GM12878 (cell line): ENCODE data around the gene PROSER2. TPM values are rescaled to one million over a fixed set of nuclear protein-coding genes. Genes with fewer than 3 reads are reported as not detected.

Experiments
- ATAC-seq: fragments of 200-7000 bp; cut with Tn5 transposase; 3 replicates; pipeline ENCODE4 v1.9.1; 2020; ENCODE audit warnings: mild to moderate bottlenecking, moderate library complexity
- BruUV-seq: library from RNA; stranded (reverse); fragments of 400-500 nt; replicated peaks from 2 replicates; lab custom pipeline; 2021; lab: Mats Ljungman, UMichigan
- CTCF ChIA-PET: fragments of 300-600 bp; sonication (Branson Sonifier 250); formaldehyde crosslinking; extraction: SDS; loops from one replicate; lab custom pipeline; 2021; ENCODE audit warnings: inconsistent platforms; lab: Yijun Ruan, JAX
- POLR2A ChIA-PET: fragments of 350-600 bp; formaldehyde crosslinking; extraction: SDS; loops from one replicate; lab custom pipeline; 2021; ENCODE audit warnings: inconsistent platforms; lab: Charles Lee
- RAD21 ChIA-PET: fragments of 300-600 bp; sonication (Branson Sonifier 250); formaldehyde crosslinking; loops from one replicate; lab custom pipeline; 2023; ENCODE audit warnings: antibody characterized with exemption; ENCODE audit not compliant: unreplicated experiment; lab: Charles Lee
- SMC1A ChIA-PET: fragments of 300-600 bp; sonication (Branson Sonifier 250); formaldehyde crosslinking; loops from one replicate; lab custom pipeline; 2023; ENCODE audit not compliant: unreplicated experiment, uncharacterized antibody; lab: Charles Lee
- DNase-seq: peaks from one replicate; pipeline ENCODE4 v3.0.0-alpha.2; 2011; ENCODE audit warnings: low read depth, low spot score
- FAIRE-seq: peaks from 3 replicates; lab custom pipeline; 2011; peaks lifted over from hg19 to GRCh38; lab: Jason Lieb, UNC
- H2AFZ ChIP-seq: 2 replicates; pipeline ENCODE4 v1.6.0; 2011; ENCODE audit warnings: low read depth, low read length, control low read depth; ENCODE audit not compliant: control insufficient read depth
- H3K27ac ChIP-seq: 2 replicates; pipeline ENCODE4 v1.5.1; 2011; ENCODE audit warnings: control low read depth; ENCODE audit not compliant: control insufficient read depth, insufficient read depth
- H3K27me3 ChIP-seq, 2 experiments: replicated peaks in 1 of 2; 2 replicates each; pipeline versions ENCODE4 v1.6.0 to v1.6.1; 2011; ENCODE audit warnings: low read length in 1 of 2; ENCODE audit not compliant: control insufficient read depth in 2 of 2, insufficient read depth in 2 of 2
- H3K36me3 ChIP-seq, 2 experiments: 2 replicates each; pipeline ENCODE4 v1.5.1; 2011; ENCODE audit warnings: low read length in 1 of 2; ENCODE audit not compliant: control insufficient read depth in 2 of 2, insufficient read depth in 2 of 2
- H3K4me1 ChIP-seq: 2 replicates; pipeline ENCODE4 v1.6.1; 2011; ENCODE audit warnings: mild to moderate bottlenecking, low read length, moderate library complexity, mixed read lengths; ENCODE audit not compliant: control insufficient read depth, insufficient read depth
- H3K4me2 ChIP-seq: 2 replicates; pipeline ENCODE4 v1.6.0; 2011; ENCODE audit warnings: control low read depth; ENCODE audit not compliant: control insufficient read depth, insufficient read depth
- H3K4me3 ChIP-seq: fragments of 200-600 bp; sonication (generic); 2 replicates; pipeline ENCODE4 v1.5.1; 2016
- H3K79me2 ChIP-seq: 2 replicates; pipeline ENCODE4 v1.6.0; 2011; ENCODE audit warnings: low read length; ENCODE audit not compliant: control insufficient read depth, insufficient read depth
- H3K9ac ChIP-seq: 2 replicates; pipeline ENCODE4 v1.8.0; 2011; ENCODE audit warnings: low read length, control low read depth, mixed read lengths; ENCODE audit not compliant: control insufficient read depth, insufficient read depth
- H3K9me3 ChIP-seq: replicated peaks from 3 replicates; pipeline ENCODE4 v1.5.1; 2011; ENCODE audit warnings: mild to moderate bottlenecking, low read length; ENCODE audit not compliant: control insufficient read depth, insufficient read depth
- H4K20me1 ChIP-seq: 2 replicates; pipeline ENCODE4 v1.6.0; 2011; ENCODE audit not compliant: control insufficient read depth, insufficient read depth
- ESRRA ChIP-seq: IDR thresholded peaks from 2 replicates; pipeline ENCODE4 v1.6.1; 2012; ENCODE audit warnings: mild to moderate bottlenecking, low read length, improper control_type of control experiment
- FOXK2 ChIP-seq: fragments of 450-650 bp; IDR thresholded peaks from 2 replicates; pipeline ENCODE4 v1.6.1; 2017; ENCODE audit warnings: mild to moderate bottlenecking, moderate library complexity
- KDM1A ChIP-seq: fragments of 200-600 bp; sonication (generic); IDR thresholded peaks from 2 replicates; pipeline ENCODE4 v1.6.1; 2016; ENCODE audit warnings: borderline replicate concordance
- RBBP5 ChIP-seq: fragments of 200-600 bp; sonication (generic); conservative IDR thresholded peaks from 2 replicates; pipeline ENCODE4 v1.6.1; 2016
- RELB ChIP-seq: fragments of 450-650 bp; IDR thresholded peaks from 2 replicates; pipeline ENCODE4 v1.6.1; 2017; ENCODE audit warnings: low read depth, mild to moderate bottlenecking, moderate library complexity
- TAF1 ChIP-seq: IDR thresholded peaks from 2 replicates; pipeline ENCODE4 v1.6.1; 2011; ENCODE audit warnings: mild to moderate bottlenecking, low read depth, low read length, borderline replicate concordance
- ZNF384 ChIP-seq: IDR thresholded peaks from 2 replicates; pipeline ENCODE4 v1.6.1; 2012; ENCODE audit warnings: low read depth, mild to moderate bottlenecking, low read length, improper control_type of control experiment, borderline replicate concordance
- WGBS: methylation state at CpG from one replicate; pipeline ENCODE4 v1.1.6; 2016; ENCODE audit warnings: low lambda C conversion rate; ENCODE audit not compliant: insufficient replicate concordance, insufficient coverage; ENCODE audit errors: missing lambda C conversion rate; 5-methylcytosine and 5-hydroxymethylcytosine counted together
- in situ Hi-C: fragments of 300-500 bp; cut with MboI; formaldehyde crosslinking; loops from 9 replicates; pipeline ENCODE4 v1.14.3; 2018; ENCODE audit warnings: mixed read lengths
- intact Hi-C: fragments of 100-400 bp; cut with micrococcal nuclease; formaldehyde crosslinking; loops from one replicate; pipeline ENCODE4 v1.14.2; 2022; ENCODE audit not compliant: unreplicated experiment
- polyA plus RNA-seq, 11 experiments: library from polyadenylated mRNA; depleted of rRNA in 4 of 11; unstranded in 6 of 11; stranded (reverse) in 5 of 11; fragments of >200 nt; fragmentation: Nextera tagmentation in 4 of 11; fragmentation: Illumina TruSeq in 1 of 11; extraction: Ambion mirVana in 4 of 11; extraction: Trizol in 1 of 11; gene quantifications; 1 replicate in 1 of 11; 2 replicates in 10 of 11; pipeline versions ENCODE4 v1.2.1 to v1.2.3, GENCODE V29; 2011 to 2016; ENCODE audit warnings: inconsistent platforms in 2 of 11, missing spikeins in 2 of 11, low read depth in 1 of 11
- total RNA-seq, 4 experiments: library from RNA; depleted of rRNA in 3 of 4; stranded (reverse); fragments of >200 nt in 3 of 4; fragmentation: Illumina TruSeq in 1 of 4; extraction: Trizol in 1 of 4; gene quantifications; 2 replicates each; pipeline versions ENCODE4 v1.2.1 to v1.2.3, GENCODE V29; 2013 to 2021

Gene PROSER2
- total and polyA plus RNA-seq, 10 of the 15 experiments (the other 5 are each of a cell fraction or from before 2014, with no cell fraction given), result 0.04 to 0.25 (median 0.07) TPM; not detected in 6

DNA sequence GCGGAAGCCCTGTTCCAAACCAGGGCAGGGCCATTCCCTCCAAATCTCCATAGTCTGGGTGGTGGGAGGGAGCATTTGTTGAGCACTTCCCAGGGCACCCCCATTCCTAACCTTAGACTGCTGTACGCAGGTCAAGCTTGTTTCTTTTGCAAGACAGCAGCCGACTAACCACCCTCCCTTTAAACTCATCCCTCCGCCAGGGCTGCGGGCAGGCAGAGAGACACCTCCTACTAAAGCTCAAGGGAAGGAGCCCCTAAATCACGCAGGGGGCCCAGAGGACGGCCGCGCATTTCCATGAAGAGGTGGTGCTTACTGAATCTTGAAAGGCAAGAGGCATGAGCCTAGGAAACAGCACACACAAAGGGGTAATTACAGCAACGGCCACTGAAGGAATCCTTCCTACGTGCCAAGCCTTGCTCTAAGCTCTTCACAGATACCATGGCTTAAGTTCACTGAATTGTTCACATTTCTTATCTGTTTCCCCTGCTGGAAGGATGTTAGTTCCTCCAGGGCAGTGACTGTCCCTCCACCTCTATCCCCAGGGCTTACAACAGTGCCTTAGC is 90.0 kb downstream of the PROSER2 start:
- RAD21 ChIA-PET, result no interaction called here
- SMC1A ChIA-PET, result interaction anchor here (1.0 kb wide), 1 partner anchor 25 kb away, joined by 3 read pairs; no protein-coding TSS in a partner anchor

More for the DNA sequence above, 90.0 kb downstream of the PROSER2 start:
- DNase-seq, result no peak
- ChIA-PET POLR2A (no interaction called here), CTCF (interaction anchor here (1.7 kb wide), 1 partner anchor 9 kb away, joined by 4 read pairs; no protein-coding TSS in a partner anchor)
- no TSS peak for BruUV-seq
- Histone ChIP-seq H3K27ac (no peak overlapping the region), H3K27me3 (no peaks in the 10 kb centered on the region), H4K20me1 (no peaks in the 10 kb centered on the region), H3K9me3 (no peaks in the 10 kb centered on the region), H3K9ac (no peak overlapping the region), H3K36me3 (no peaks in the 10 kb centered on the region), H3K4me2 (no peak overlapping the region), H3K4me3 (no peak overlapping the region), H2AFZ (no peak overlapping the region), H3K79me2 (no peaks in the 10 kb centered on the region), H3K4me1 (no peaks in the 10 kb centered on the region)
- in situ Hi-C loops, result no loop called here
- no peak for ATAC-seq
- FAIRE-seq, result no peak
- intact Hi-C loops, result no loop called here
- TF ChIP-seq TAF1, result no peak
- TF ChIP-seq FOXK2, result no peak
- TF ChIP-seq ZNF384, result no peak
- no peak for TF ChIP-seq ESRRA
- TF ChIP-seq KDM1A, result no peak
- no peak for TF ChIP-seq RBBP5
- TF ChIP-seq RELB, result no peak
- WGBS, result 71% methylated on average over 11 of the region's 11 CpGs
